GM23338 (cell line): ENCODE results near the gene EP300.

Experiments
- CREB1 ChIP-seq: fragments of 250-450 bp; sonication (Bioruptor Pico); IDR thresholded peaks from 2 replicates; pipeline ENCODE4 v1.5.0; 2020; ENCODE audit warnings: low read depth, mild to moderate bottlenecking, moderate library complexity
- ETS1 ChIP-seq: IDR thresholded peaks from 2 replicates; pipeline ENCODE4 v1.6.1; 2016; ENCODE audit warnings: antibody characterized with exemption
- EZH2phosphoT487 ChIP-seq: fragments of 200-600 bp; sonication (generic); IDR thresholded peaks from one replicate; pipeline ENCODE4 v1.8.1; 2018; ENCODE audit warnings: antibody characterized with exemption; ENCODE audit not compliant: unreplicated experiment
- POLR2AphosphoS5 ChIP-seq: IDR thresholded peaks from 2 replicates; pipeline ENCODE4 v1.6.1; 2016; ENCODE audit warnings: antibody characterized with exemption, low read depth
- TF ChIP-seq, protein P1 (sequence below), 2 experiments: fragments of 200-600 bp in 1 of 2; sonication (generic) in 1 of 2; conservative IDR thresholded peaks; 2 replicates each; pipeline versions ENCODE4 v1.5.1 to v1.6.1; 2016 to 2017; ENCODE audit warnings: antibody characterized with exemption in 2 of 2, low read depth in 2 of 2, mild to moderate bottlenecking in 2 of 2, moderate library complexity in 1 of 2

DNA sequence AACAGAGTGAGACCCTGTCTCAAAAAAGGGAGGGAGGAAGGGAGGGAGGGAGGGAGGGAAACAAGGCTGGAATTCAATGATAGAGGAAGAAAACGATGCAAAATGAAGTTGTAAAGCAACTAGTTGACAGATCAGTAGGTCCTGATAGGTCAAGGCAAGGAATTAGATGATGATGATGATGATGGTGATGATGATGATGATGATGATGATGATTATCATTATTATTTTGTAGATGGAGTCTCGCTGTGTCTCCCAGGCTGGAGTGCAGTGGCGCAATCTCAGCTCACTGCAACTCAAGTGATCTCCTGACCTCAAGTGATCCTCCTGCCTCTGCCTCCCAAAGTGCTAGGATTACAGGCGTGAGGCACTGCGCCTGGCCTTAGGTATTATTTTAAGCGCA, 101.4 kb downstream of the EP300 start:
- TF ChIP-seq, protein P1, sequence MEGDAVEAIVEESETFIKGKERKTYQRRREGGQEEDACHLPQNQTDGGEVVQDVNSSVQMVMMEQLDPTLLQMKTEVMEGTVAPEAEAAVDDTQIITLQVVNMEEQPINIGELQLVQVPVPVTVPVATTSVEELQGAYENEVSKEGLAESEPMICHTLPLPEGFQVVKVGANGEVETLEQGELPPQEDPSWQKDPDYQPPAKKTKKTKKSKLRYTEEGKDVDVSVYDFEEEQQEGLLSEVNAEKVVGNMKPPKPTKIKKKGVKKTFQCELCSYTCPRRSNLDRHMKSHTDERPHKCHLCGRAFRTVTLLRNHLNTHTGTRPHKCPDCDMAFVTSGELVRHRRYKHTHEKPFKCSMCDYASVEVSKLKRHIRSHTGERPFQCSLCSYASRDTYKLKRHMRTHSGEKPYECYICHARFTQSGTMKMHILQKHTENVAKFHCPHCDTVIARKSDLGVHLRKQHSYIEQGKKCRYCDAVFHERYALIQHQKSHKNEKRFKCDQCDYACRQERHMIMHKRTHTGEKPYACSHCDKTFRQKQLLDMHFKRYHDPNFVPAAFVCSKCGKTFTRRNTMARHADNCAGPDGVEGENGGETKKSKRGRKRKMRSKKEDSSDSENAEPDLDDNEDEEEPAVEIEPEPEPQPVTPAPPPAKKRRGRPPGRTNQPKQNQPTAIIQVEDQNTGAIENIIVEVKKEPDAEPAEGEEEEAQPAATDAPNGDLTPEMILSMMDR (conservative IDR thresholded peaks at IDR 0.05; ENCODE audit: low read depth in 2 of 2), result no peak
- TF ChIP-seq CREB1 (CRISPR knock-in tag) (no peak), EZH2phosphoT487 (no peak), ETS1 (no peak), POLR2AphosphoS5 (no peak)
